GM19239 (cell line): Measurements from ENCODE around the gene CXCL17.
"Not testable (repeated sequence)": the region's sequence is repeated elsewhere in the genome, so short reads cannot be mapped to it uniquely, and the experiment has no call there.

Experiments used
- DNase-seq: peaks from one replicate; pipeline ENCODE4 v3.0.0; 2011; ENCODE audit warnings: low spot score; ENCODE audit not compliant: insufficient read length
- FAIRE-seq: peaks from 2 replicates; lab custom pipeline; 2011; peaks lifted over from hg19 to GRCh38; lab: Jason Lieb, UNC

Gene CXCL17

GRCh38 chr19:42466521-42467182 is 23.9 kb upstream of the CXCL17 start:
- no peak for DNase-seq
- peak; percentile 86 for FAIRE-seq

DNA sequence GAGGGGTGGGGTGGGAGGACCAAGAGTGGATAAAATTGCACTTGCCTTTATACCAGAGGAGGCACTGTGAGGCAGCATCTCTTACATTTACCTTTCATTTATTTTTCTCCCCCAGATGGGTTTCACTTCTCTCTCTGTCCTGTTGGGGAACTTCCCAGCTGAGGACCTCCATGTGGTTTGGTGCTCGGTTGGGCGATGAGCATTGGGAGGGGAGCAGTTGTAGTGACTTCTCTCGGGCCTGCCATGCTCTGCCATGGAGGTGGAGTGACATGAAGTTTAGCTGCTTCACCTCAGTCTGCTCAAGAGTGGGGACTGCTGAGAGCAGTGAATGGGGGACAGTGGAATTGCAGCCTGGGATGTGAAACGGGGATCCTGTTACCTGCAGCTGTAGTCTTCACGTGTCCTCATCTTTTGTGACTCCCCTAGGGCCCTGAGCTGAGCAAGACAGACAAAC is 23.1 kb upstream of the CXCL17 start:
- DNase-seq (peak; percentile 59), FAIRE-seq (peak; percentile 96)

- FAIRE-seq, result no peak
- DNase-seq, result no peak
These were observed 19.1 kb upstream of the CXCL17 start for GRCh38 chr19:42461700-42462324.

GRCh38 chr19:42461231-42461630 is 18.5 kb upstream of the CXCL17 start:
- FAIRE-seq, DNase-seq: not testable (repeated sequence)

GRCh38 chr19:42459926-42460325 is 17.2 kb upstream of the CXCL17 start:
- DNase-seq (no peak), FAIRE-seq (no peak)

DNA sequence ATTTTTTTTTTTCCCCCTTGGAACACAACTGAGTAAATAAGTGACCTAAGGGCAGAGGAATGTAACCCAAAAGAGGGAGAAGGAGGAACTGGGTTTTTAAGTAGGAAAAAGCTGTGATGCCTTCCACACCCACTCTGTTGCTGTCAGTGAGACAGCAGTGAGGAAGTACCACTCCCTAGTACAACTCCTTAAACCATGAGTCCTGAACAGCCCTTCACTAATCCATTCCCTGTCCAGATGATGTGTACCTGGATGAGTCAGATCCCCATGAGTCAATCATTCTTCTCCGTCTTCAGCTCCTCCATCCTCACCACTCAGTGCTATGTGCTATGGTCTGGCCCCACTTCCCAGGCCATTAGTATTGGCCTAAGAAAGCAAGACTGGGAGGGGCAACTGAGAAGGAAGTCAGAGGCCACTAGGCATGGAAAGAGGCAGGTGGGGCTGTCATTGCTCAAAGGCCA is 12.9 kb upstream of the CXCL17 start:
- no peak for DNase-seq
- no peak for FAIRE-seq

- DNase-seq, result no peak
- no peak for FAIRE-seq
These were observed 12.3 kb upstream of the CXCL17 start for GRCh38 chr19:42455086-42455485.

DNA sequence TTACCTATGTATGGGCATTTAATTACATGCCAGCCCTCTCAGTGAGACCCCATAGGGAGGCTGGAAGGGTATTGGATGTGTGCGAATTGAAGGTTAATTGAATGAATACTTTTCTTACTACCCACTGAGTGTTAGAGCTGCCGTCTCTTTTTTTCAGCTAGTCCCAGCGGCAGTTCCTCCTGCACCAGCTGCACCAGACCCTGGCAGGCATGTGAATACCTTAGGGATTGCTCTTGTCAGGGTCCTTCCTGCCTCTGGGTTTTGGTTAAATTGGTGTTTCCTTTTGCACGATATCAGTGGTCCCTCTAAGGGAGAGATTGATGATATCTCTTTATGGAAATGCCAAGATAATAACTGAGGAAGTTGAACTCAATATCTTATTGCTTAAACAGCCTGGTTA is 9.8 kb upstream of the CXCL17 start:
- no peak for DNase-seq
- FAIRE-seq, result no peak

DNA sequence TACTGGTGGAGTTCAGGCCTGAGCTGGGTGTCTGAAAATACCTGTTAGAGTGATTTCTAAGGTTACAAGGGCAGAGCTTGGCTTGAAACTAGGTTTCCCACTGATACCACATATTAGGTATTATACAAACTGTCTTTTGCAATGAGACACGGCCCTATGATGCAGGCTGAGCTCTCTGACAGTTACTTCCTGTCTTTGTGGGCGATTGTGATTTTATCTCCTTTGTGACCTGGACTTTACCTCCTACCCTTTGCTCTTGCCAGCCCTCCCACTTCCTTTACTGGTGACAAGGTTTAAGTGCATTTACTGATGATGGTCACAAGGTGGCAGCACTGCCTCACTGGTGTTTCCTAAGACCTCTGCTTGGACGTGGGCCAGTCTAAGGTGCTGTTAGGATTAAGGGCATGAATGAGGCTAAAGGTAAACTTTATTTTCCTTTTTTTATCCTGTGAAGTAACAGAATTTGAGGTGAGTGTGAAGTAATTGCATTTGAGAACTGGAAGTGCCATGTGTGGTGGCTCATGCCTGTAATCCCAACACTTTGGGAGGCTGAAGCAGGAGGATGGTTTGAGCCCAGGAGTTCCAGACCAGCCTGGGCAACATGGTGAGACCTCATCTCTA is 7.7 kb upstream of the CXCL17 start:
- DNase-seq, result peak; percentile 77

GRCh38 chr19:42448306-42448705 is 5.6 kb upstream of the CXCL17 start:
- not testable (repeated sequence) for DNase-seq, FAIRE-seq

More for the DNA sequence above, 7.7 kb upstream of the CXCL17 start:
- peak; percentile 98 for FAIRE-seq

DNA sequence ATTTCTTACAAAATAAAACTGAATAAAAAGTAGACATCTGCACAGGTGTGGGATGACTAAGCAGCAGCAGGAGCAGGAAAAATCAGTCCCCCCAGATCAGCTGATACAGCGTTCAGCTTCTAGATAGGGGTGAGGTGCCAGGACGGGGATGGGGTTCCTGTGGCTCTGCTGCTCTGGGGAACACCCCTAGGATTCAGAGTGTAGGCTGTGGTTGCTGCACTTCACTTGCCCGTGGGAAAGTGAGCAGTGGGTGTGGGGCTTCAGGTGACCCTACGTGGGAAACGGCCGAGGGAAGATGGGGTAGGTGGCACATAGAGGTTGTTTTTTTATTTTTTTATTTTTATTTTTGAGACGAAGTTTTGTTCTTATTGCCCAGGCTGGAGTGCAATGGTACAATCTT is 3.2 kb upstream of the CXCL17 start:
- no peak for DNase-seq
- FAIRE-seq, result no peak

GRCh38 chr19:42443944-42444398 is 1.2 kb upstream of the CXCL17 start:
- no peak for FAIRE-seq
- no peak for DNase-seq

GRCh38 chr19:42441049-42441445 is 1.7 kb downstream of the CXCL17 start:
- DNase-seq, result no peak
- FAIRE-seq, result no peak

DNA sequence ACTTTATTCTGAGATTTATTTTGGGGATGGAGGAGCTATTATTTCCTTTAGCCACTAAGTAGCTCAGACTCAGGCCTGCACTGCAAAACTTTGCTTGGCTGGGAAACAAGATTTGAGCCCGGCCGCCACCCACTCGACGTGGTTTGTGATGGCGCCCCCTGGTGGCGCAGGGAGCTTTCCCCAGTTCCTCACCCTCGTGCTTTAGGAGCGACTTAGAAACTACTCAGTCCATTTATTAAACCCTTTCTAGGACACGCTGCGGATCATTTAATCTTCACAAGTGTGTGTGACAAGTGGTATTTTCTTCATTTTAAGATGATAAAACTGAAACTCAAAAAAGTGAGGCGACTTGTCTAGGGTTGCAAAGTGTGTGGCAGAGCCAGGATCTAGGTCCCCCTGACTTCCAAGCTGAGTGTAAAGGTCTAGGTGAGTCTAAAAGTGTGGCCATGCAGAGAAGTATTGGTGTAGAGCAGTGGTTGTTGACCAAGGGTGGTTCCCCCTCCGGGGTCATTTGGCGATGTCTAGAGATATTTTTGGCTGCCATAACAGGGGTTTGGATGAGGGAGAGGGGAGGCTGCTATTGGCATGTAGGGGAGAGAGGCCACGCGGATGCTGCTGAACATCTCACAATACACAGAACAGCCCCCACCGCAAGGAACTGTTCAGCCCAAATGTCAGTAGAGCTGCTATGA is 2.2 kb downstream of the CXCL17 start:
- DNase-seq (peak; percentile 26), FAIRE-seq (peak; percentile 37)

DNA sequence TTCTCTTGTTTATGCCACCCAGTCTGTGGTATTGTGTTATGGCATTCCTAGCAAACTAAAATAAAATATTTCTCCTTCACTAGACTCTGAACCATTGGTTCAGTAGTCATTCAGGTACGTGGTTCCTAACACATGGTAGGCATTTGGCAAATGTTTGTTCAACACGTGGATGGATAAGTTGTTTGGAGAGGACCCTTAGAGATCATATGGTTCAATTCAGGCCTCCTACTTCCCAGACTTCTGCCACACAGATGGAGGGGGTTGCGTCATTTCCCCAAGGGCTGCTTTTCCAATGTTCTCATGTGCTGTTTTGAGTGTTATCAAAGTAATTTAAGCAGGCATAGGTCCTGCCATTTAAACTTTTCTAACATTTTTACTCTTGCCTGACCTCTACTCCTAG is 6.7 kb downstream of the CXCL17 start:
- DNase-seq (no peak), FAIRE-seq (no peak)

DNA sequence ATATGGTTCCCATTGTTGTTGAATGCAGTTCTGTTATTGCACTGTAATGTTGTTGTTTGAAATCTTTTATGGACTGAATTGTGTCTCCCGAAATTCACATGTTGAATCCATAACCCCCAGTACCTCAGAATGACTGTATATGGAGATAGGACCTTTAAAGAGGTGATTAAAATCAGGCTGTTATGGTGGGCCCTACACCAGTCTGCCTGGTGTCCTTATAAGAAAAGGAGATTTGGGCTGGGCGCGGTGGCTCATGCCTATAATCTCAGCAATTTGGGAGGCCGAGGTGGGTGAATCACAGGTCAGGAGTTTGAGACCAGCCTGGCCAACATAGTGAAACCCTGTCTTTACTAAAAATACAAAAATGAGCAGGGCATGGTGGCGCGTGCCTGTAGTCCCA is 7.4 kb downstream of the CXCL17 start:
- DNase-seq (no peak), FAIRE-seq (no peak)

- FAIRE-seq (peak; percentile 86), DNase-seq (no peak)
These were observed 9.1 kb downstream of the CXCL17 start for GRCh38 chr19:42433503-42434260.

DNA sequence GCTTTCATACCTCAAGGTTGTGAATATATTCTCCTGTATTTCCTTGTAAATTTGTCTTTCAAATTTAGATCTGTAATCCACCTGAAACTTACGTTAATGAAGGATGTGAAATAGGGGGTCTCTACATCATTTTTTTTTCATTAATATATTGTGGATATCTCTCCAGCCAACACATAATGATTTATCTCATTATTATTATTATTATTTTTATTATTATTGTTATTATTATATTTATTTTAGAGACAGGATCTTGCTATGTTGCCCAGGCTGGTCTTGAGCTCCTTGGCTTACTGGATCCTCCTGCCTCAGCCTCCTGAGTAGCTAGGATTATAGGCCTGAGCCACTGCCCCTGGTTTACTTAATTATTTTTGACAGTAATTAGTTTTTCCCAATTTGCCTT is 11.3 kb downstream of the CXCL17 start:
- DNase-seq, result no peak
- no peak for FAIRE-seq

DNA sequence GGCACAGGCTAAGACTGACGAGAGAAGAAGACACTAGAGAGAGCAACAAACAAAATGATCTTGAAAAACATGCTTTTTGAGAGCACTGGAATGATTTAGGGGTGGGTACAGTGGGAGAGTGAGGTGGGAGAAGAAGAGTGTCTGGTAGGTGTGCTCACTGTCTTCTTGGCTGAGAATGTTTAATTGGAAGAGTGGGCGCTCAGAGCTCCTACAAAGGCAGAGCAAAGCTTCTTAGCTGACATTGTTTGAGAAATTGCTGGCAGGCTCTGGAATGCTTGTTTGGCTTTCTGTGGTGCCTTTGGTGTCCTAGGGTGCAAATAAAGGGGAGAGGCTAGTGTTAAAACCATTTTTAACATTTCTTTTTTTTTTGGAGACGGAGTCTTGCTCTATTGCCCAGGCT is 14.1 kb downstream of the CXCL17 start:
- DNase-seq (no peak), FAIRE-seq (no peak)

DNA sequence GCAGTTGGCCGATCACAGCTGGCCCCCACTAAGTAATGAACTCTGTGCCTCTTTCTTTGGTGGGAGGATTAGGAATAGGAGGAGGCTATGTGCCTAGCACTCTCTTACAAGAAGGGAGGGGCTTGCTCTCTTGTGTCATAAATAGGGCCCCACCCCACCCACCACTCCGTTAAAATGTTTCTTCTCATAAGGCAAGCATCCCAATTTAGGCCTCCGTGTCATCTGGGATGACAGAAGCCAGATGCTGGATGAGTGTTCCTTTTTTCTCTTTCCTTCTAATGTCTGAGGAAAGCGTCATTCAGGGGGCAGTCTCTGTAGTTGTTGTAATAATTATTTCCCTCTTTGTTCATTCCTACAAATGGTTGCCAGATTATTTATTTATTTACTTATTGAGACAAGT is 15.4 kb downstream of the CXCL17 start, which contains the start of gene LIPE:
TSS of gene LIPE (minus strand) at position 76 of the 400 bp plus-strand sequence. CDS start 239 bp downstream, outside the sequence.
- no peak for DNase-seq
- no peak for FAIRE-seq
